Neural cell (in vitro differentiated cells): ENCODE measurements around the gene ZNF407. TPM values are rescaled to one million over a fixed set of nuclear protein-coding genes. Genes with fewer than 3 reads are reported as not detected.

ENCODE experiments used
- H2AFZ ChIP-seq: fragments of 200-600, 300-800 bp; sonication (generic), shearing (Covaris generic); 2 replicates; pipeline ENCODE4 v1.6.0; 2014; ENCODE audit warnings: low read depth, mild to moderate bottlenecking, antibody characterized with exemption, low read length, moderate library complexity
- H3F3A ChIP-seq: fragments of 200-600 bp; shearing (Covaris generic); 2 replicates; pipeline ENCODE4 v1.6.1; 2016; ENCODE audit warnings: mild to moderate bottlenecking, moderate library complexity, mixed read lengths, antibody characterized with exemption, low read length; ENCODE audit not compliant: insufficient read depth, poor library complexity, severe bottlenecking
- H3K27ac ChIP-seq: fragments of 200-600, 300-800 bp; sonication (generic), shearing (Covaris generic); 2 replicates; pipeline ENCODE4 v1.5.1; 2014; ENCODE audit warnings: mild to moderate bottlenecking, low read length, moderate library complexity
- H3K27me3 ChIP-seq: fragments of 300-800, 200-600 bp; sonication (generic), shearing (Covaris generic); 2 replicates; pipeline ENCODE4 v1.6.0; 2014; ENCODE audit warnings: mild to moderate bottlenecking, low read depth, low read length, moderate library complexity; ENCODE audit not compliant: insufficient read depth
- H3K36me3 ChIP-seq: fragments of 300-800, 200-600 bp; sonication (generic), shearing (Covaris generic); 2 replicates; pipeline ENCODE4 v1.5.1; 2014; ENCODE audit warnings: mild to moderate bottlenecking, antibody characterized with exemption, low read length, moderate library complexity; ENCODE audit not compliant: insufficient read depth
- H3K4me2 ChIP-seq: fragments of 300-800, 200-600 bp; sonication (generic), shearing (Covaris generic); 2 replicates; pipeline ENCODE4 v1.6.0; 2014; ENCODE audit warnings: mild to moderate bottlenecking, low read length
- H3K4me3 ChIP-seq: fragments of 300-800, 200-600 bp; sonication (generic), shearing (Covaris generic); 2 replicates; pipeline ENCODE4 v1.5.1; 2014; ENCODE audit warnings: mild to moderate bottlenecking, low read length, moderate library complexity
- H3K79me2 ChIP-seq: fragments of 200-600 bp; shearing (Covaris generic); replicated peaks from 2 replicates; pipeline ENCODE4 v1.6.0; 2014; ENCODE audit warnings: mild to moderate bottlenecking, low read length, moderate library complexity; ENCODE audit not compliant: insufficient read depth
- H3K9ac ChIP-seq: fragments of 300-800, 200-600 bp; sonication (generic), shearing (Covaris generic); 2 replicates; pipeline ENCODE4 v1.6.1; 2016; ENCODE audit warnings: mild to moderate bottlenecking, low read length, mixed read lengths
- H3K9me2 ChIP-seq: fragments of 200-600 bp; shearing (Covaris generic); 2 replicates; pipeline ENCODE4 v1.6.1; 2016; ENCODE audit warnings: mild to moderate bottlenecking, low read length, mixed read lengths; ENCODE audit not compliant: insufficient read depth
- H3K9me3 ChIP-seq: fragments of 200-600, 300-800 bp; sonication (generic), shearing (Covaris generic); 2 replicates; pipeline ENCODE4 v1.6.1; 2016; ENCODE audit warnings: mild to moderate bottlenecking, mixed run types, low read length, moderate library complexity, mixed read lengths
- H4K20me1 ChIP-seq: fragments of 200-600 bp; shearing (Covaris generic); 2 replicates; pipeline ENCODE4 v1.6.1; 2016; ENCODE audit warnings: mild to moderate bottlenecking, mixed run types; ENCODE audit not compliant: insufficient read depth
- CTCF ChIP-seq: fragments of 450-650 bp; IDR thresholded peaks from 2 replicates; pipeline ENCODE4 v1.5.1; 2014; ENCODE audit warnings: antibody characterized with exemption, mild to moderate bottlenecking, moderate library complexity; ENCODE audit not compliant: poor library complexity, severe bottlenecking
- EP300 ChIP-seq: fragments of 450-650 bp; conservative IDR thresholded peaks from 2 replicates; pipeline ENCODE4 v1.6.1; 2014; ENCODE audit warnings: antibody characterized with exemption, mild to moderate bottlenecking, moderate library complexity; ENCODE audit not compliant: poor library complexity, severe bottlenecking
- EZH2 ChIP-seq: fragments of 200-600, 300-800 bp; shearing (Covaris generic), sonication (generic); IDR thresholded peaks from 2 replicates; pipeline ENCODE4 v1.6.1; 2014; ENCODE audit warnings: antibody characterized with exemption, low read length, borderline replicate concordance, mild to moderate bottlenecking; ENCODE audit not compliant: insufficient read depth, poor library complexity, severe bottlenecking
- MXI1 ChIP-seq: fragments of 450-650 bp; conservative IDR thresholded peaks from 2 replicates; pipeline ENCODE4 v1.6.1; 2014; ENCODE audit warnings: antibody characterized with exemption, mild to moderate bottlenecking; ENCODE audit not compliant: poor library complexity, severe bottlenecking
- POLR2AphosphoS5 ChIP-seq: IDR thresholded peaks from 2 replicates; pipeline ENCODE4 v1.6.1; 2012
- RAD21 ChIP-seq: fragments of 450-650 bp; conservative IDR thresholded peaks from 2 replicates; pipeline ENCODE4 v1.6.1; 2014; ENCODE audit warnings: antibody characterized with exemption, mild to moderate bottlenecking, moderate library complexity
- REST ChIP-seq: IDR thresholded peaks from 2 replicates; pipeline ENCODE4 v1.6.1; 2012; ENCODE audit warnings: borderline replicate concordance
- SMC3 ChIP-seq: fragments of 450-650 bp; conservative IDR thresholded peaks from 2 replicates; pipeline ENCODE4 v1.6.1; 2014; ENCODE audit warnings: antibody characterized with exemption, mild to moderate bottlenecking, moderate library complexity; ENCODE audit not compliant: poor library complexity
- TAF1 ChIP-seq: IDR thresholded peaks from 2 replicates; pipeline ENCODE4 v1.6.1; 2012; ENCODE audit warnings: low read depth
- polyA plus RNA-seq: library from polyadenylated mRNA; depleted of rRNA; stranded (reverse); fragments of >200 nt; gene quantifications from 2 replicates; pipeline ENCODE4 v1.2.3, GENCODE V29; 2014

Gene ZNF407
- polyA plus RNA-seq, 1 donor from 2014 or later: 2.9 TPM

- TF ChIP-seq CTCF (no peak), EP300 (no peak), RAD21 (no peak), POLR2AphosphoS5 (no peak), MXI1 (no peak)
- Histone ChIP-seq H3K36me3 (no peaks in the 10 kb centered on the region), H3K4me3 (no peak overlapping the region), H3K79me2 (no peaks in the 10 kb centered on the region), H4K20me1 (no peaks in the 10 kb centered on the region), H3K9ac (no peak overlapping the region), H3K27me3 (no peaks in the 10 kb centered on the region), H3K9me2 (no peaks in the 10 kb centered on the region), H3F3A (no peaks in the 10 kb centered on the region), H3K4me2 (no peak overlapping the region), H3K27ac (no peak overlapping the region), H2AFZ (no peak overlapping the region), H3K9me3 (no peaks in the 10 kb centered on the region)
These were observed 476.0 kb downstream of the ZNF407 start for GRCh38 chr18:75073654-75074053.

- H3K9me3 ChIP-seq: no peaks in the 10 kb centered on the region
- no peaks in the 10 kb centered on the region for H3K9me2 ChIP-seq
- no peaks in the 10 kb centered on the region for H3K27me3 ChIP-seq
- H4K20me1 ChIP-seq: no peaks in the 10 kb centered on the region
- no peaks in the 10 kb centered on the region for H3K79me2 ChIP-seq
- no peak overlapping the region for H3K4me3 ChIP-seq
- no peak overlapping the region for H3K4me2 ChIP-seq
- no peaks in the 10 kb centered on the region for H3F3A ChIP-seq
- H3K9ac ChIP-seq: no peak overlapping the region
- H3K36me3 ChIP-seq: no peaks in the 10 kb centered on the region
- TF ChIP-seq SMC3 (no peak), EP300 (no peak), REST (no peak), TAF1 (no peak), MXI1 (no peak), RAD21 (no peak), EZH2 (no peak), POLR2AphosphoS5 (no peak), CTCF (no peak)
- H3K27ac ChIP-seq: no peak overlapping the region
- no peak overlapping the region for H2AFZ ChIP-seq
These were observed 476.7 kb downstream of the ZNF407 start for GRCh38 chr18:75074196-75075015.
